Measurements from ENCODE around the gene PPFIA3.

- TF ChIP-seq CTCF (conservative IDR thresholded peaks at IDR 0.05; ENCODE audit: low read depth, low read length), result no peak
- no peak for TF ChIP-seq POLR2A (IDR thresholded peaks at IDR 0.05; ENCODE audit: low read depth, low read length)
- no peak for TF ChIP-seq USF2 (IDR thresholded peaks at IDR 0.05; ENCODE audit: low read depth, low read length)
- TF ChIP-seq RCOR1 (IDR thresholded peaks at IDR 0.05; ENCODE audit: insufficient replicate concordance, low read length), result no peak
- TF ChIP-seq CHD1 (IDR thresholded peaks at IDR 0.05; ENCODE audit: low read depth, low read length), result no peak
- no peak for TF ChIP-seq MAZ (IDR thresholded peaks at IDR 0.05; ENCODE audit: borderline replicate concordance, low read depth, low read length)
- TF ChIP-seq SMC3 (IDR thresholded peaks at IDR 0.05; ENCODE audit: low read depth, low read length), result no peak
Observed at GRCh38 chr19:49152119-49152550, 32.8 kb downstream of the PPFIA3 start.
